Measurements from ENCODE around the gene SPTBN5.

The SPTBN5 gene

DNA sequence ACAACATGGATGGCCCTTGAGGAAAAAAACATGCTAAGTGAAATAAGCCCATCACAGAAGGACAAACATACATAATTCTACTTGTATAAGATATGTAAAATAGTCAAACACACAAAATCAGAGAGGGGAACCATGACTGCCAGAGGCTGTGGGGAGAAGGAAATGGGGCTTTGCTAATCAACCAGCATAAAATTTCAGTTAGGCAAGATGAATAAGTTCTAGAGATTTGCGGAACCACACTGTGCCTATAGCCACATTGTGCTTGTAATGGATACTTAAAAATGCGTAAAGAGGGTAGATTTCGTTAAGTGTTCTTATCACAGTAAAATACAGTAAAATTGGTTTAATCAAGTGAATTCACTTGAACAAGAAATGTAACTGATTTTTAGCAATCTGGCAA is 33.7 kb upstream of the SPTBN5 start:
- in situ Hi-C loops (cut with HindIII; ENCODE audit: low sequenced_read_pairs), result no loop called here

DNA sequence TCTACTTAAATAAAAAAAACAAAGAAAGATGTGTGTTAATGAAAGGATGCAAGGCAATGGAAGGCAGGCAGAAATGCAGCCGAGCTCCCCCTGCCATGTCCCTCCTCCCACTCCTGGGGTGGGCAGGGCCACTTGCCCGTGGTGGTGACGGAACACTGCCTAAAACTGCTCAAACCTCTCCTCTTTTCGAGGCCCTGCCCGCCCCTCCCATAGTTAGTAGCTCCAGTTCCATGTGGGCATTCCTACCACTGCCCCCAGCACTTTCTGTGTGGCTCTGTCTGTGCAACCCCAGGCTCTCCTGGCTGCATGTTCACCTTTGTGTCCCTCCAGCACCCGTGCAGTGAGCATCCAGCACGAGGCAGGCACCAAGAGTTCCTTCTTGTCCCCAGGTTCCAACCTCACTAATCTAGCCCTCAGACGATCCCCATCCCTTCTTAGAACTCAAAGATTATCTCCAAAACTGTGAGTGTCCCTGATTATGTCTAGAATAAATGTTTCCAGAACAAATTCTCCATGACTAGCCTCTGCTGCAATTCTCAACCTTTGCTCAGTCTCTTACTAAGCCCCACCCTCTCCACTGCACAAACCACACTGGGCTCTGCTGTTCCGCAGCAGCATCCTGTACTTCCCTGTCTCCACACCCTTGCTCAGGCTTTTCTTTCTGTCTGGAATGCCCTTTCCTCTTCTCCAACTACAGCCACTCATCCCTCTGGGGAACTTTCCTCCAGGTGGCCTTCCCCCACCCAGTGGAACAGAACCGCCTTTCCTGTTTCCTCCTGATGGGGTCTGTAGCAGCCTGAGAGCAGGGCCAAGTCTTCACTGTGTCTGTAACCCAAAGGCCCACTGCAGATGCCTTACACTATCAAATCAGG is 32.6 kb upstream of the SPTBN5 start:
- in situ Hi-C loops (cut with HindIII; ENCODE audit: low sequenced_read_pairs), result no loop called here

DNA sequence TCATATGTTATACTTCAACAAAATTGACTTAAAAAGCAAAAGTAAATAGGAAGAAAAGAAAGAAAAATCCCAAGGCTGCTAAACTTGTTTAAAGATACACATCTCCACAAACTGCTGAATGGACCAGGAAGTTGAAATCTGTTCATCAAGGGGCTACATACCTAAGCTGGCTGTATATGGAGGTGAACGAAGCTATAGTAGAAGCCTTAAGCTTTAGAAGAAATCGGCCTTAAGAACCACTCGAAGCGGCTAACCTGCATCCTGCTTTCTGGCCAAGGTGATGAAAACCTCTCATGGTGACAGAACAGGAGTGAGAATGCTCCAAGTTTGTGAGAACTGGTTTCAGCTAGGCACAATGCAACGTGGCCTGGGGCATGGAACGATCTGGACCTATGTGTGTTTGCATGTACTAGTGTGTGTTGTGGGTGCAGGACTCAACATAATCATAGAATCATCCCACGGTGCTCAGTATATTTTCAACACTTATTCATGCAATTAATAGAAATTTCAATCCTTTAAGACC is 31.3 kb upstream of the SPTBN5 start:
- in situ Hi-C loops (cut with HindIII; ENCODE audit: low sequenced_read_pairs), result no loop called here

DNA sequence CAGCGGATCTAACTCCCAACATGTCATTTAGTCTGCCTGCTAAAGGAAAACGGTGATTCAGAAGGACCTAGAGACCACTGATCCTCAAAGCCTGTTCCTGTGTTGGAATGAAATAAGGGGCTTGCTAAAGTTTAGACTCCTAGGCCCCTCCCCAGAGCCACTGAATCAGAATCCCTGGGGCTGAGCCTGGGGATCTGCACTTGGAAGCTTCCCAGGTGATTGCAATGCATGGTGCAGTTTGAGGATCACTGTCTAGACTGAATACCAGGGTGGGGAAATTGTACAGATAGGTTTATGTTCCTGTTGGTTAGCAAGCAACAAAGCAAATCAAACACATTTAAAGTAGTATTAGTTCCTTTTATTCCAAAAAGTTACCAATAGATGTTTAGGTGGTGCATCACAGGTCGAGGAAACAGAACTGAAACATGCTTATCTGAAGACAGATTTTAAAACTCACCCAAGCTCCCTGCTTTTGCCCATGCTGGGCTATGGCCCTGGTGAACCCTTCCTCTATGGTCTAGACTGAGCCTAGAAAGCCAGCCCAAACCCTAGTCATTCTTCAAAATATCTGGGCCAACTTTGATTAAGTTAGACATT is 29.6 kb upstream of the SPTBN5 start:
- in situ Hi-C loops (cut with HindIII; ENCODE audit: low sequenced_read_pairs), result no loop called here

DNA sequence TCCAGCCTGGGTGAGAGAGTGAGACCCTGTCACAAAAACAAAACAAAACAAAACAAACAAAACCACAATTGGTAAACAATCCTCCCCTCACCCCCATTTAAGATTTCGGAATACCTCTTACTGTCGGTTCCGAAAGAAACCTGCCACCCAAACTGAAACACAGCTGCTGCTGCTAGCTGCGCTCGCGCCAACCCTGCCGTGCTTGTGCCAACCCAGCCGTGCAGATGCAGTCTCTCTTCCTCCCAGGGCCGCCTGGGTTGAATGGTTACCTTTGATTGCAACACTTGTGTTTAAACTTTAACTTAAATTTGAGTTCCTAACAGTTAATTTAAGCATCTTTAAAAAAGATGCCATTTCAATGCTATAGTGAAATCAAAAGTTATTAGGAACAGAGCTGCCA is 28.5 kb upstream of the SPTBN5 start:
- in situ Hi-C loops (cut with HindIII; ENCODE audit: low sequenced_read_pairs), result no loop called here

DNA sequence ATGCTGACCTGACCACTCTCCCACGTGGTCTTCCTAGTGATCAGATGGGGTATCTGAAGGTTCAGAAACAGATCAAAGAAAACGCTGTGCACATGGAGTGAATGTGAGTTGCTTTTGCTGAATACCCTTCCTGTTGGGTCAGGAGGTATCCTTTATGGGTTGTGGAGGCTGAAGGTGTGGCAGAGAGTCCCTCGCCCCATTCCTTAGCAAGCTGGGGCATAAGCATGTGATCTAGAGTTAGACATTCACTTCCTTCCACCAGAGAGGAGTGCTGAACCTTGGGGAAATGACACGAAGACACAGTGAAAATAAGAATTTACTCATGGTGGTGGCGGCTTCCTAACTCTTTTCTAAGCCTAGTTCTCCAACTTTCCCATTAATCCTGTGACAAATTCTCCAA is 27.8 kb upstream of the SPTBN5 start:
- in situ Hi-C loops (cut with HindIII; ENCODE audit: low sequenced_read_pairs), result no loop called here

DNA sequence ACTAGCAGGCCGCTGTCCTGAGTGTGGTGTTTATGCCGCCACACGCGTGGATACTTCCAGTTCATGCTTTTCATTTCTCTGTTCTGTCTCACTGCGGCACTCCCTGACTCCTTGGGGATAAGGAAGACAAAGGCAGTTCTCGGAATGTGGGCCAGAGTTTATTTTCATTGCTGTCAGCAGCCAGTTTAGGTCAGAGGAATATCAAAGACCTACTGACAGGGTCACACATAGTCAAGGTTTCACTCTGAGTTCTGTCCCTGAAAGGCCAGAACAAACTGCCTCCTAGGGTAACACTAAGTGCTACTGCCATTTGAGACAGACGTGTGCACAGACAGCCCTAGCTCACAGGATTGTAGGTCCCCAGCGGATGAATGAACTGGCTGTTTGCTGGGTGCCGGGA is 27.3 kb upstream of the SPTBN5 start:
- in situ Hi-C loops (cut with HindIII; ENCODE audit: low sequenced_read_pairs), result no loop called here

DNA sequence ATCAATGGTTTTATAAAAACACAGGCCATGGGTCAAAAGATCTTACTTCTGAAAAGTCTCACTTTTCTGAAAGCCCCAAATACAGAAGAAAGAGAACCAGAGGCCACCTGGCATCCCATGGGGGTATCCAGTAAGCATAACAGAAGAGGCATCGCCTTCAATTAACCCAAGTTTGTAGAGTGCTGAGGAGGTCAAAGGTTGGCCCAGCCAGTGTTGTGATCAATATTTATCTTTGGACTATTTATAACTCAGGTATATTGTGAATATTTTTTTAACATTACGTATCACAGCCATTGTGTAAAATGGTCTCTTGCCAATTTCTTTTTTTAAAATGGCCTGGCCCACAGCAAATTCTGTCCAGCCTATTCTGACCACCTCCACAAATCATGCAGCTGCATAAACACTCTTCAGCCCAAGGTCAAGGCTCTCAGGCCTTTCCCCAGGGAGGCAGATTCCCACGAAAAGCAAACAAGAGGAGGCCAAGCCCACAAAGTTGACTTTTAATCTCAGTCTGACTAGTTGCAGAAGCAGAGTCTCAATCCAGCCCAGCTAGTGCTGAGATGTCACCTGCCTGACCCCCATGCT is 26.2 kb upstream of the SPTBN5 start:
- in situ Hi-C loops (cut with HindIII; ENCODE audit: low sequenced_read_pairs), result no loop called here

DNA sequence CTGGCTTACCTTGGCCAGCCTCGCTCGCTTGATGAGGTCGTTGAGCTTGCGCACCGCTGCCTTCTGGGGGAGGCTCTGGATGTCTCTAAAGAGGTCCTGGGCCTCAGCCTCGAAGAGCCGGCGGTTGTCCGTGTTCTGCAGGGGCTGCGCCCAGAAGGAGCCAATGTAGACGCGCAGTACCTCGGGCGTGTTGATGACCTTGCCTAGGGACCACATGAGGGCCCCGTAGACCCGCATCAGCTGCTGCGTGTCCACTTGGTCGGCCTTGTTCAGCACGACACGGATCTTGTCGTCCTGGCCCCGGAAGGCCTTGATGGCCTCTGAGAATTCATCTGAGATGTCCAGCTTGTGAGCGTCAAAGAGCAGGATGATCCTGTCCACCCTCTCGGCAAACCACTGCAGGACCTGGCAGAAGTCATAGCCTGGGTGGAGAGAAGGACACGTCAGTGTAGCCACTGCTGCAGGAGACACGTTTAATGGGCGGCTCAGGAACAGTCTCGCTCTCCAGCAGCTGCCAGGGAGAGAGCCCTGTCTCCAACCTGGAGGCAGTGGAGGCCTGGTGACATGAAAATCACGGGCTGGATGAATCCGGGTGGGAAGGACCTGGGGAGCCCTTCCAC is 25.5 kb upstream of the SPTBN5 start:
- in situ Hi-C loops (cut with HindIII; ENCODE audit: low sequenced_read_pairs), result no loop called here

DNA sequence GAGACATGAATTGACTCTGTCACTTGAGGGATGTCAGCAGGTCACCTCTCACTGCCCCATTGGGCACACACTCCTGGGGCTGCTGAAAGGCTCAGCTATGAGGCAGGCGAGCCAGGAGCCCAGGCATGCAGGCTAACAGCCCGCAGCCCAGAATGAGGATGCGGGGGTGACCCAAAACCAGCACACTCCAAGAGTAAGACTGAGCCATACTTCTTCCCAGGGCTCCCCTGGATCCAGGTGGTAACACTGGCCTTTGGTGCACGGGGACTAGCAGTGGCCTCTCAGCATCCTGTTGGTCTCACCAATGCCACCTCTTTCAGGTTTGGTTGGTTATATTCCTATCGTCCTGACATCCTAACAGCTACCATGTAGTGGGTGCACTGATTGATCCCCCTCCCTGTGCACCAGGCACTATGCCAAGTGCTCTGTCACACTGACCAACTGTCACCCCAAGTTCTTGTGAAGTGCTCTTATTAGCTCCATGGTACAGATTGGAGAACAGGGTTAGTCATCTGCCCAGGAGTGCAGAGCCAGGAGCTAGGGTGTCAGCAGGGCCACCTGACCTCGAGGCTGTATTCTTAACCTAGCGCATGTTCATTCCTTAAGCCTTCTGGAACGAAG is 24.8 kb upstream of the SPTBN5 start:
- in situ Hi-C loops (cut with HindIII; ENCODE audit: low sequenced_read_pairs), result no loop called here

DNA sequence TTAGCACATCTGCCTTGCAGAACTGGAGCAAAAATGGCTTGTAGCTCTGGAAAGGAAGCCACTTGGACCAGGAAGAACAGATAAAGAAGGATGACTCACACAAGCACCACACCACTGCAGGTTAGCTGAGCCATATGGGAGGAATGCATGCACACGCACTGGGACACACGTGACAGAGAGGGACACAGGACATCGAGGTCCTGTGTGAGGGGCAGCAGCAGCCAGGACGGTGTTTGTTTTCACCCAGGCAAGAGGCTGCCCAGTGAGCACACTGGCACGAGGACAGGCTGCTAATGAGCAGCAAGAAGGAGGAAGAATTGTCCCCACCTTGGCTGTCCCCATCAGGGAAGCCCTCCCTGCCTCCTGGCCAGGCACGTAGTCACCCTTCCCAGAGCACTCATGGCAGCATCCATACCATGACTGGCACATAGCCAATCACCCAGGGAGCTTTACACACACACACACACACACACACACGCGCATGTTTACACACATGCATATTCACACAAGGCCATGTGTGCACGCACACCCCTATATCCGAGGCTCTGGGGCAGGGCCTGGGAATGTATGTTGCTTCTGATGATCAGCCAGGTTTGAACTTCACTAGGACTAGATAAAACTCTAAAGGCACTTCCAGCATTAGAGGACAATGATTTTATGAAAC is 24.0 kb upstream of the SPTBN5 start:
- in situ Hi-C loops (cut with HindIII; ENCODE audit: low sequenced_read_pairs), result no loop called here

DNA sequence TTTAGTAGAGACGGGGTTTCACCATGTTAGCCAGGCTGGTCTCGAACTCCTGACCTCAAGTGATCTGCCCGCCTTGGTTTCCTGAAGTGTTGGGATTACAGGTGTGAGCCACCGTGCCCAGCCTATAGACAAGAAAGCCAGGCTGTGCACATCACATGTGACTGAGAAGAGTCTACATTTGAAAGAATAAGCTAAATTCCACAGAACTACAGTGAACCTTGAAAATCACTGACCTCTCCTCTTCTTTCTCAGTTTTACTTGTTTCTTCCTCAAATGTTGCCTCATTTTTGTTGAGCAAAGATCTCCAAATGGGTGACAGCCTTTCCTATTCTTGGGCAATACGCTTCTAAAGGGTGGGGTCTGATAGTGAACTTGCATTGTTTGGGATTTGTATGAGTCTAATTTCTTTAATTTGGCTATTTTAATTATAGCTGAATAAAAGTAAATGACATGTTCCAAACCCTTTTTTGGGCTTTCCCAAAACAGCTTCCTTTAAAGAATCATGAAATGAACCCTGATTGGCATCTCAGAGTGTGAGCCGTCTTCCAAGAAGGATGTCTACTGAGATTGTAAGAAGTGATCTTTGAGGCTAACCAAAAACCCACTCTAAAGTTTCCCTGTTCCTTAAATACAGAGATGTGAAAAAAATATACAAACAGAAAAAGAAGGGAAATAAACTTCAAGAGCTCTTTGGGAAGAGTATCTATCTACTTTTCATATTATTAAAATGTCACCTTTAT is 21.6 kb upstream of the SPTBN5 start:
- in situ Hi-C loops (cut with HindIII; ENCODE audit: low sequenced_read_pairs), result no loop called here

DNA sequence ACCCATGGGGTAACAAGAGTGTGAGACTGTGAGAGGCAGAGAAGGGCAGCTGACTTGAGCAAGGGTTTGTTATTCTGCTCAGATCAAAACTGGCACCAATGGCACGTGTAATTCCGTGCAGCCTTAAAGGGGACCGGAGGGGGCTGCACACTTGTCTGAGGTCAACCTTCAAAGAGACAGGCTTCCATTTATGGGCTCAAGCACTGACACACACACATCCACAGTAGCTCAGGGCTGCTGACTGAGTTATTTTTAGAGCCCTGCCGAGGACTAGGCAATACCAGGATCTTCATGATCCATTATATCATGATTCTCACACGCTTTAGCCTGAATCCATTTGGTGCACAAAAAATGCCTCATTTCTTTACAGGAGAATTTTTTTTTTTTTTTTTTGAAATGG is 20.6 kb upstream of the SPTBN5 start:
- in situ Hi-C loops (cut with HindIII; ENCODE audit: low sequenced_read_pairs), result no loop called here

DNA sequence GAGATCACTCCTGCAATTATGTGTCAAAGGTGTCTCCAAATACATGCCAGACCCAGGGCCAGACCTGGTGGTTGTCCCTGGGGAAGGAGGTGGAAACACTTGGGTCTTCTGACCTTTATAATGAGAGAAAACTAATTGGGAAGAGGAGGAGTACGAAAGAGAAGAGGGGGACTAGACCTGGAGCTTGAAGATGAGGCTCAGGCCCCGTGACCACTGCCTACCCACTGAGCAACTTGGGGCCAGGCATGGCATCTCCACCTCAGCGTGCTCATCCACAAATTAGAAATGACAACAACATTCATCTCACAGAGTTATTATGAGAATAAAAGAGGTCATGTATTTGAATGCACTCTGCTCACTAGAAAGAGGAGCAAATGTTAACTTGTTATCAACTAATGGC is 19.4 kb upstream of the SPTBN5 start:
- in situ Hi-C loops (cut with HindIII; ENCODE audit: low sequenced_read_pairs), result no loop called here

DNA sequence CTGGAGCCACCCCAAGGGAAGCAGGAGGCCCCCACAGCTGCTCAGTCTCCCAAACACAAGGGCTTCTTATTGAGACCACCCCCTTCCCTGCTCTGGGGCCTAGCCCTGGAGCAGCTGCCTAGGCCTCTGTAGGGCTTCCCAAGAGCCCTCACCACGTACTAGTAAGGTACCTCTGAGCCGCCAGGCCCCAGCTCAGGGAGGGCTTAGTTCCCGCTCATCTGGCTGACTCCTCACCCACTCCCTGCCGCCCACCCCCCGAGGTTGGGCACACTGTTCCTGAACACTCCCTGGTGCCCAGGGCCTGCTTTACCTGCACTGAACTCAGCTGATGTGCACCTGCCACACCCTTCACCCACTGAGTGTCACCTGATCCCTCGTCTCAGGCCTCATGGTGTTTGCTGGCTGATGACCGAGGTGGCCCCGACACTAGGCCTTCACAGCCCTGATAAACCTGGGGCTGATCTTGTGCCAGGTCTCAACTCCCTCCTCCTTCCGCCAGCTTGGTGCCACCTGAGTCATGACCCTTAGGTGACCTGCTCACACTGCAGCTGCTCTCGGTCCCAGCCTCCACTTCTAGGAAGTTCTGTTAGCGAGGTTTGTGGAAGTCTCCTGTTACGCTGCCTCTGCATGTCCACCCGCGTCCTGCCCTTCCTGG is 18.0 kb upstream of the SPTBN5 start:
- in situ Hi-C loops (cut with HindIII; ENCODE audit: low sequenced_read_pairs), result no loop called here

DNA sequence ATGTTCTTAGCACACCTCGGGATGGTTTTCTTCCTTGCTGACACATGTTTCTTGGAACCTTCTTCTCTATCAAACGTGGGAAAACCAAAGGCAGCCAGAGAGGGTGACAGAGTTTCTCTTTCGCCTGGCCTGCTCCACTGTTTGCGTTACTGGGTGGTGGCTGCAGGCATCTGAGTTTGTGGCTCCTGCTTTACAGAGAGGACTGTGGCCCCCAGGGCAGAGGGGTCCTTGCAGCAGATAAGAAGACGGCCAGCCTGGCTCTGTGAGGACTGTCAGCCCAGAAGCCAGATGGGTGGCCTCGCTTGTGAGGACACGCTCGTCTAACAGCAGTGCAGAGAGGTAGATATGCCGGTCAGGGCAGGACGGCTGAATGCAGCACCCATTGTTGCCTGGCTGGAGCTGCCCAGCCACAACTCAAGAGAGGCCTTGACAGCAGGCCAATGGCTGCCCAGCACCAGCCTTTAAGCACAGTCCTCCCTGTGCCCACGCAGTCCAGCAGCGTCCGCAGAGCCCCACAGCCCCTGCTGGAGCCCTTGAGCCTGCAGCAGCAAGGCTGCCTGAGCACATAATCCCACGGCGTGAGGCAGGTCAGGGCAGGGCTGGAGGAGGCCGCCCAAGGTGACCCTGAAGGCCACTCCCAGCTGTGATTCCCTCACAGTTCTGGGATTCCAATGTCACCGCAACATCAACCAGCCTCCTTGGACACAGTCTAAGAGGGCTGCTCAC is 15.0 kb upstream of the SPTBN5 start:
- in situ Hi-C loops (cut with HindIII; ENCODE audit: low sequenced_read_pairs), result loop anchor here (5.0 kb wide), 1 partner anchor 107 kb away; no protein-coding TSS in a partner anchor

DNA sequence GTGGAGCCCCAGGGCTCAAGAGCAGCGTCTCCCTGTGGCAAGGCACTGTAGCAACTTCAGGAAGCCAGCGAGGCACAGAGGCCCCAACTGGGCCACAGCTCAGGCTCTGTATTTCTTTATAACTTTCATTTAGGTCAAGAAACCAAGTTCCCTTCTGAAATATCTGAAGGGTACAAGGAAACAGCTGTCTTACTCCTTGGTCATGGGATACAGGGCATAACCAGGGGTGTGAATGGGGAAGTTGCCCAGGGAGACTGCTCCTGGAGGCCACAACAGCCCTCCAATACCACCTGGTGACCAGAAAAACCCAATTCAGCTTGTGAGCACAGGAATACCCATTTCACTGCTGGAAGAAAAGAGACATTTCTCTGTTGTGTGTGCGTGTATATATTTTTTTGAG is 13.3 kb upstream of the SPTBN5 start:
- in situ Hi-C loops (cut with HindIII; ENCODE audit: low sequenced_read_pairs), result loop anchor here (5.0 kb wide), 1 partner anchor 105 kb away; no protein-coding TSS in a partner anchor

DNA sequence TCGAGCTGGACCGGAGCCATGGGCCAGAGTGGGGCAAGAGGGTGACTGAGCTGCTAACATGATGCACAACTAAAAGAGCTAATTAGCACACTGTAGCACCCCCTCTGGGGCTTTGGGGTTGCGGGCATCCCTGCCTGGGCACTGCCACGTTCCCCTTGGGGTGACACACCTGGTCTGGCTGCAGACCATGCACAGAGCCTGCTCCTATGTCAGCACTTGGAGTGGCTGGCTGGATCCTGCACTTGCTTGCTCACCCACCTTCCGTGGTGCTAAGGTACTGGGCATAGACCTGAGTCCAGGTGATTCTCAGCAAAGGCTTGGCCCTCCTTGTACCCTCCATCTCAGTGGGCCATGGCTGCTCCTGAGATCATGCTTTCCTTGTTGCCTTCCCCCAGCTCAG is 12.8 kb upstream of the SPTBN5 start:
- in situ Hi-C loops (cut with HindIII; ENCODE audit: low sequenced_read_pairs), result loop anchor here (5.0 kb wide), 1 partner anchor 104 kb away; no protein-coding TSS in a partner anchor
